ENCODE measurements around the gene ELF1. TPM values are rescaled to one million over a fixed set of nuclear protein-coding genes. Genes with fewer than 3 reads are reported as not detected.

The ELF1 gene
- total and polyA plus RNA-seq, 2 donors (not counting 3 experiments of a cell fraction or from before 2014, with no cell fraction given): 31.8 to 61.2 TPM

DNA sequence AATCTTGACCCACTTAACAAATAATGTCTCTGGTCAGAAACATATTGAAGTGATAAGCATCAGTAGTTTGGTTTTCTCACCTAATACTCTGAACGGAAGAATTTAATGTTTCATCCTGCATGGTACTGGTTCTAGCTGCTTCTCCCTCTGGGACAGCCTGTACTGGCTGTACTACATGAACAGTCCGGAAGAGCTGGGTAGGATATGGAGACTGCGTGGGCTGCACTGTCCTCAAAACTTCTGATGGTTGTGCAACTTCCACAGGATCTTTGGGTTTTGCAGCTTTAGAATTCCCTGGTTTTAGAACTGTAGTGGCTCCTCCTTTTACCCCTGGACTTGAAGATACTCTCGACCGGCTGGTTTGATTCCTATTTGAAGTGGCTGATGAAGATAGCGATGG, 78.3 kb downstream of the ELF1 start:
- H3K27me3 ChIP-seq (ENCODE audit: control insufficient read depth in 2 of 2, insufficient read depth in 2 of 2, low read length in 2 of 2): no peaks in the 10 kb centered on the region
- no peak for DNase-seq (ENCODE audit: low read depth, low spot score)
- no peak overlapping the region for H3K9ac ChIP-seq (replicated peaks; ENCODE audit: extremely low read depth, insufficient read depth, low read length)
- no TSS peak for BruUV-seq (replicated peaks)
- TF ChIP-seq POLR2AphosphoS5 (IDR thresholded peaks at IDR 0.05; ENCODE audit: insufficient read depth, low read depth, low read length) (no peak), FOS (IDR thresholded peaks at IDR 0.05; ENCODE audit: borderline replicate concordance, insufficient read depth, low read length) (no peak), POLR2A (IDR thresholded peaks at IDR 0.05; ENCODE audit: low read depth, low read length) (no peak), JUN (IDR thresholded peaks at IDR 0.05; ENCODE audit: borderline replicate concordance, insufficient read depth, insufficient read length, low read depth) (no peak), GATA2 (IDR thresholded peaks at IDR 0.05; ENCODE audit: insufficient read depth, insufficient read length, low read depth, low read length) (no peak), EZH2 (IDR thresholded peaks at IDR 0.05; ENCODE audit: borderline replicate concordance, low read depth, low read length, severe bottlenecking) (no peak)
- TF ChIP-seq, protein P1, sequence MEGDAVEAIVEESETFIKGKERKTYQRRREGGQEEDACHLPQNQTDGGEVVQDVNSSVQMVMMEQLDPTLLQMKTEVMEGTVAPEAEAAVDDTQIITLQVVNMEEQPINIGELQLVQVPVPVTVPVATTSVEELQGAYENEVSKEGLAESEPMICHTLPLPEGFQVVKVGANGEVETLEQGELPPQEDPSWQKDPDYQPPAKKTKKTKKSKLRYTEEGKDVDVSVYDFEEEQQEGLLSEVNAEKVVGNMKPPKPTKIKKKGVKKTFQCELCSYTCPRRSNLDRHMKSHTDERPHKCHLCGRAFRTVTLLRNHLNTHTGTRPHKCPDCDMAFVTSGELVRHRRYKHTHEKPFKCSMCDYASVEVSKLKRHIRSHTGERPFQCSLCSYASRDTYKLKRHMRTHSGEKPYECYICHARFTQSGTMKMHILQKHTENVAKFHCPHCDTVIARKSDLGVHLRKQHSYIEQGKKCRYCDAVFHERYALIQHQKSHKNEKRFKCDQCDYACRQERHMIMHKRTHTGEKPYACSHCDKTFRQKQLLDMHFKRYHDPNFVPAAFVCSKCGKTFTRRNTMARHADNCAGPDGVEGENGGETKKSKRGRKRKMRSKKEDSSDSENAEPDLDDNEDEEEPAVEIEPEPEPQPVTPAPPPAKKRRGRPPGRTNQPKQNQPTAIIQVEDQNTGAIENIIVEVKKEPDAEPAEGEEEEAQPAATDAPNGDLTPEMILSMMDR (IDR thresholded peaks at IDR 0.05; ENCODE audit: extremely low read depth in 1 of 2, insufficient read depth in 1 of 2, low read depth in 1 of 2, low read length in 2 of 2): no peak
- TF ChIP-seq, protein P2, sequence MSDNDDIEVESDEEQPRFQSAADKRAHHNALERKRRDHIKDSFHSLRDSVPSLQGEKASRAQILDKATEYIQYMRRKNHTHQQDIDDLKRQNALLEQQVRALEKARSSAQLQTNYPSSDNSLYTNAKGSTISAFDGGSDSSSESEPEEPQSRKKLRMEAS (IDR thresholded peaks at IDR 0.05; ENCODE audit: insufficient read depth, insufficient read length): no peak
- H3K4me3 ChIP-seq (replicated peaks in 1 of 3; ENCODE audit: insufficient read depth in 1 of 3, low read depth in 1 of 3, low read length in 3 of 3): no peak overlapping the region
- dilution Hi-C loops (cut with MboI; ENCODE audit: extremely low pct_ligation_motif_present, low sequenced_read_pairs) (no loop called here), intact Hi-C loops (cut with micrococcal nuclease) (no loop called here)
- H3K27ac ChIP-seq (ENCODE audit: insufficient read depth, low read depth, low read length): no peak overlapping the region
- FAIRE-seq: no peak
- peaks cover 4% of the 10 kb centered on the region for H3K79me2 ChIP-seq (ENCODE audit: control insufficient read depth, insufficient read depth, low read length)
- H3K4me1 ChIP-seq (ENCODE audit: control insufficient read depth, extremely low read depth, insufficient read depth, low read length): no peaks in the 10 kb centered on the region
- H2AFZ ChIP-seq (ENCODE audit: low read depth, low read length): no peak overlapping the region
- ChIA-PET CTCF (no interaction called here), POLR2A (no interaction called here)
- H4K20me1 ChIP-seq (replicated peaks; ENCODE audit: control insufficient read depth, extremely low read depth, insufficient read depth, low read length): no peaks in the 10 kb centered on the region
- H3K9me1 ChIP-seq (replicated peaks; ENCODE audit: control insufficient read depth, extremely low read depth, insufficient read depth, low read length): no peaks in the 10 kb centered on the region
- no peaks in the 10 kb centered on the region for H3K9me3 ChIP-seq (replicated peaks; ENCODE audit: control insufficient read depth, insufficient read depth, low read length)
- no peak overlapping the region for H3K4me2 ChIP-seq (ENCODE audit: insufficient read depth, low read length)
- H3K36me3 ChIP-seq (ENCODE audit: control insufficient read depth in 2 of 2, extremely low read depth in 1 of 2, insufficient read depth in 2 of 2, low read length in 2 of 2): peaks cover 12 to 17% of the 10 kb centered on the region in 2 experiments
